Germinal center (tissue), 1 donor: ENCODE results near the gene ZDHHC8.

Experiments used
- DNase-seq: peaks from one replicate; pipeline ENCODE4 v3.0.0; 2012; ENCODE audit warnings: mixed read lengths, low spot score

Gene ZDHHC8

DNA sequence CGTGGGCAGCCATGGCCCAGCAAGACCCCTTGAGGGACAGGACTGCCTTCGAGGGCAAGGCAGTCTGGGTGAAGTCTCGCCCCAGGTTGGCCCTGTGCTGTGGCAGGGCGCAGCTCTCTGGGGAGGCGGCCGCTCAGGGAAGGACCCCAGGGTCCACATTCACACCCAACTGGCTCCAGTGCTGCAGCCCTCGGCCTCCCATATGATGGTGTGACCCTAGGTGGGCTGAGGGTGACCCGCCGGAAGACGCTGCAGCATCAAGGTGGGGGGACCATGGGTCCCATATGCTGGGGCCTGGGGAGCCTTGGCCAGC, 47.3 kb downstream of the ZDHHC8 start:
- no peak for DNase-seq

DNA sequence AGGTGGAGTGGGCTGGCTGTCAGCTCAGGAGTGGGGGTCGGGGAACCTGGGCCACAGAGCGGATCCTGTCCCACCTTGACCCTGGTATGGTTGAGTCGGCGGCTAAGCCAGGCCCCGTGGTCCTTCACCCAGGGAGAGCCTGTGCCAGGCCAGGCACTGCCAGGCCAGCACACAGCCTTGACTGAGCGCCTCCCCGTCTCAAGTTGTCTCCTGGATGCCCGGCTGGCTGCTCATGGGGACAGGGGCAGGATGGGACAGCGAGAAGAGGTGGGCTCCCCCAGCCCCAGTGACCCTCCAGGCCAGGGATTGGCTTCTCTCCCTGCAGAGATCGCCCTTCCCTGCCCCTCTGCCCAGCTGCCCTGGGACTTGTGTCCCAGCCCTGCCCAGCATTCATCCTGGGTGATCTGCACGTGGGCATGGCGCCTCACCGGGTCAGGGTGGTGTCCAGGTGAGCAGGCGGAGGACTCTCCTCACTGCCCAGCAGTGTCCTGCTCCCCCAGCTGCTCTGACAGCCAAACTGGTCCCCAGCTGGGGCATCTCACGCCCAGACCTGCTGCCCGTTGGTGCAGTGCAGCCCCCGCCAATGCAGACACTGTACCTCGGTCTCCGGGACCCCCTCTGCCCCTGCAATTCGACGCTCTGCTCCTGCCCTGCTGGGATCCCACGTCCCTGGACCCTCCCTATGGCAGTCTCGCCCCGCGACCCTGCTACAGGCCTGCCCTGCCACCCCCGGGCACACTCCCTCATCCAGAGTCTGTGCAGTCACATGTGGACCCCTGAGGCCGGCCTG, 48.0 kb downstream of the ZDHHC8 start:
- DNase-seq: no peak

- DNase-seq: no peak
Measured at GRCh38 chr22:20180245-20180630, 48.6 kb downstream of the ZDHHC8 start.

DNA sequence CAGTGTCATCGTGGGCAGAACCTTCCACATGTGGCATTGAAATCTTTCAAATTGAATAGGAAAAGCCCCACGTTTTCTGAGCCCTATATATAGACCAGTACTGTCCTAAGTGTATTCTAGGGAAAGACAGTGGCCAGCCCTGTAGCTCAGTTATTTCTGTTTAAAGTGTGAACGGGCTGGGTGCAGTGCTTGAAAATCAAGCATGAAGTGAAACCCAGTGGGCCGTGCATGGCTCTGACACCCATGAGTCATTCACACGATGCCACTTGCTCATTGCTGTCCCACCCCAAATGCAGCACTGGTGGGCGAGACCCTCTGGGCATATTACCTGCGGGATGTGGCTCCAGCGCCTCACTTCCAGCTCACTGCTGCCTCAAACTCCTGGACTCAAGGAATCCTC, 49.0 kb downstream of the ZDHHC8 start:
- no peak for DNase-seq

- no peak for DNase-seq
Measured at GRCh38 chr22:20181194-20181883, 49.7 kb downstream of the ZDHHC8 start.

DNA sequence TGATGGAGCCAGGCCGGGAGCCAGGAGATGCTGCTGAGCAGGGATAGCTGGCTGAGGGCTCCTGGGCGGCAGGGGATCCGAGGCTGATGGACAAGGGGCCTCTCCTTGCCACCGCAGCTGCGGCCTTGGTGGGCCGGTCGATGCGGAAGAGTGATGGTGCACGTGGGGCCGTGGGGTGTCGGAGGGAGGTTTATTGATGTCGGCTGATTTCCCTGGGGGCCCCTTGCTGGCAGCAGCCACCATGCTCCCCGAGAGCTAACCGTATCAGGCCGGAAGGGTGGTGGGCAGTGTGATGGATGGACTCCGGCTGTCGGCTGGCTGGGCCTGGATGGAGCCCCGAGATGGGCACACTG, 50.3 kb downstream of the ZDHHC8 start:
- no peak for DNase-seq

- DNase-seq: no peak
Measured at GRCh38 chr22:20182365-20182764, 50.8 kb downstream of the ZDHHC8 start.

DNA sequence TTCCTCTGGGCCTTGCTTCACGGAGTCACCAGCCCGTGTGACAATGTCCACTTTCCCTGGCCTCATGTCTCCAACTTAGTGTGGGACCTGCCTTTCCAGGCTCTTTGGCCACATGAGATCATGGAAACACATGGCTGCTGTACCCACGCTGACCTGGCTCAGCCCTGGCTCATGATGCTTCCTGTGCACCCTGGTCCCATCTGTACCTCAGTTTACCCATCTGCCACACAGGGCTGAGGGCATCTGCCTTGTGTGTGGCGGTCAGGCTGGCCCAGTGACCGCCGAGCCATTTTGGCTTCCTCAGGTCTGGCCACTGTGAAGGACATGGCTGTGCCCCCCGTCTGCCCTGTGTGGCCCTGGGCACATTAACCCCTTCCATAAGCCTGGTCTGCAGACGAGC, 51.5 kb downstream of the ZDHHC8 start:
- DNase-seq: no peak

DNA sequence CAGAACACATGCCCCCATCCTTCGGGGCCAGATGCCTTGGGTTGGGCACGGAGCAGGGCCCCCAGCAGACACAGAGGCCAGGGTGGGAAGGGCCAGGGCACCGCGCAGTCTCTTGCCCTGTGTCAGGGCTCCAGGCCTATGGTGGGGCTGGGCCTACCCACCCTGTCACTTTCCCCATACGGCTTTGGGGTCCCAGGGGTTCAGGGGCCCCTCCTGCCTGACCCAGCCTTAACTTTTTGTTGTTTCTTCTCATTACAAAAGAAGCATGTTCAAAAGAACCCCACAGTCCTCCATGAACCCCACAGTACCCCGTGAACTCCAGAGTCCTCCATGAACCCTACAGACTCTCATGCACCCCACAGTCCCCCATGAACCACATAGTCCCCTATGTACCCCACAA, 52.2 kb downstream of the ZDHHC8 start:
- no peak for DNase-seq

- no peak for DNase-seq
Measured at GRCh38 chr22:20184501-20185165, 53.0 kb downstream of the ZDHHC8 start.

GRCh38 chr22:20185750-20186149, 54.1 kb downstream of the ZDHHC8 start:
- no peak for DNase-seq

DNA sequence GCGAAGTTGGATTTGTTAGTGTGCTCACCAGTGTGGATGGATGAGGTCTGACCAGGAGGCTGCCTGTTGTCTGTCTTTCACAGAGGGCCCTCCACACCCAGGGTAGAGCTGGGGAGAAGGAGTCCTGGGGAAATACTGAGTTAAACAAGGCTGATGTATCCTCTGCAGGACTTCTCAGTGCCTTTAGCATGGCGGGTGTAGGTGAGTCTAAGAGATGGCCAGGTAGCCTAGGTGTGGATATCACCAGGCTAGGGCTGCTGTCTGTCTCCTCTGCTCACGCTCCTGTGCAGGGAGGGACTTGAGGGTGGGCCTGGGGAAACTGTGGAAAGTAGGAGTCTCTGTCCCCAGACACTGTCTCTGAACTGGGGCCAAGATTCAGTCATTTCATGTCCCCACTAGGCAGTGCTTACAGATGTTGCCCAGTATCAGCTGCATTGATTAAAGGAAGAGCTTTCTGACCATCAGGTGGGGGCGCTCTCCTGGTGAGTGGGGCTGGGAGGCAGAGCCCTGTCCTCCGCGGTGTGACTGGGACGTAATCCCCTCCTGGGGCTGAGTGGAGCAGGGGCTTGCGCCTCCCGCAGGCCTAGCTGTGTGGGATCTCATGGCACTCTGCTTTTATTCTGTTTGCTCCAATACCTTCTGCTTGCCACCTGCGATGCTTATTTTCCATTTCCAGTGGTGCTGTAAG, 54.7 kb downstream of the ZDHHC8 start:
- no peak for DNase-seq

- no peak for DNase-seq
Measured at GRCh38 chr22:20186871-20187546, 55.4 kb downstream of the ZDHHC8 start.

DNA sequence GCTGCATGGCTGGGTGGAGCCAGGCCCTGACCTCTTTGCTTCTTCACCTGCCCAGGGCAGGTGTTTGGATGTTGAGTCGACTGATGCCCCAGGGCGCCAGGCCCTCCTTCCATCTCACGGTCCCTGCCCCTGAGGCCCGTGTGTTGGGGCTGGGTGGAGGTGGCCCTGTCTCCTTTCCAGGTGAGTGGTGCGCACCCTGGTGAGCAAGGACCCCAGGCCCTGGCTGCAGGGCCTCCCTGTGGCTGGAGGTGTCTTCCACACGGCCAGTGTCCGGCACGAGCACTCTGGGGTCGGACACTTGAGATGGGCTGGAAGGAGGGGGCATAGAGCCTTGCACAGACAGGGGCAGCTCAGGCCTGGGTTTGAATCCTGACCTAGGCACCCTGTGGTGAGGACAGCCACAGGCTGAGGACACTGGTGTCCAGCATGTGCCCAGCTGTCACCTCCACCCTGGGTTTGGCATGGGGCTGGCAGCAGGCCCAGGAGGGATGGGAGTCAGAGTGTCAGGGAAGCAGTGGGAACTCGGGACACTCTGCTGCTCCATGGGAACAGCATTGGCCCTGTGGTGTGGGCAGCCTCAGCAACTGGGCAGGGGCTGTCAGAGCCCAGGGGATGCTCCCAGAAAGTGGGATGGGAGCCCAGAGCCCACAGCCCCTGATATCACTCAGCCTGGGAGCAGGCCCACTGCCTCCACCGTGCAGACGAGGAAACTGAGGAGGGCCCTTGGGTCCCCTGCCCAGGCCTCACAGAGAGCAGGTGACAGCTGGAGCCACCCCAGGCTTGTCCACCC, 56.4 kb downstream of the ZDHHC8 start:
- no peak for DNase-seq

DNA sequence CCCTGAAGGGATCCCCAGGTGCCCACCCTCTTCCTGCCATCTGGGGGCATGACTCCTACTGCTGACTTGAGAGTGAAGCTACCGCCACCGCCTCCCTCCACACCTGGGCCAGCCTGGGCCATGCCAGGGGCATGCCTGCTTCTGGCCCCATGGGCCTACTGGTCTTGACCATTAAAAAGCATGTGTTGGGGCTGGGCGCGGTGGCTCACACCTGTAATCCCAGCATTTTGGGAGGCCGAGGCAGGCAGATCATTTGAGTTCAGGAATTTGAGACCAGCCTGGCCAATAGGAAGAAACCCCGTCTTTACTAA, 56.9 kb downstream of the ZDHHC8 start:
- no peak for DNase-seq

GRCh38 chr22:20191000-20191515, 59.5 kb downstream of the ZDHHC8 start:
- no peak for DNase-seq

- no peak for DNase-seq
Measured at GRCh38 chr22:20191803-20192202, 60.2 kb downstream of the ZDHHC8 start.

- DNase-seq: no peak
Measured at GRCh38 chr22:20192293-20192971, 60.8 kb downstream of the ZDHHC8 start.

- no peak for DNase-seq
Measured at GRCh38 chr22:20192972-20193760, 61.6 kb downstream of the ZDHHC8 start.
